Measurements from ENCODE around the gene SLC9A3. TPM values are rescaled to one million over a fixed set of nuclear protein-coding genes. Genes with fewer than 3 reads are reported as not detected.

SLC9A3 gene
- total RNA-seq, 4 donors from 2014 or later = 0.29 to 3.9 (median 2.6) TPM

DNA sequence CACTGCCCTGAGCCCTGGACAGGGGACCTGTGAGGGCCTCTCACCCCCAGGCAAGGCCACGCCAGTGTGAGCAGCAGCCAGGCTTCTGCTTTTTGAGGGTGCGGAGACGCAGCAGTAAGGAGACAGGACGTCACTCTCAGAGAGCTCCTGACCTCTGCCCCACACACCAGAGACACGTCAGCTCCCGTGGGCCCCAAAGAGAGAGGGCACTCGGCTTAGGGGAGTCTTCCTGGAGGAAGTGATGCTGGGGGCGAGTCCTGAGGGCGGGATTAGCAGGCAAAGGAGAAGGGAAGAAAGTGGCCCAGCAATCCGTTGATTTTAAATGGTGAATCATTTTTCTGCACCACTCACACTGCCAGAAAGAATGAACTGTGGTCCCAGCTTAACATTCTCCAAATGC is 24.0 kb upstream of the SLC9A3 start:
- Histone ChIP-seq H3K4me1 (no peaks in the 10 kb centered on the region), H3K36me3 (no peaks in the 10 kb centered on the region), H3K9me3 (no peaks in the 10 kb centered on the region), H3K27me3 (no peaks in the 10 kb centered on the region), H3K4me3 (no peak overlapping the region), H3K27ac (no peak overlapping the region)
- no peak for DNase-seq
- TF ChIP-seq POLR2A (IDR thresholded peaks at IDR 0.05) = no peak
- TF ChIP-seq, protein P1, sequence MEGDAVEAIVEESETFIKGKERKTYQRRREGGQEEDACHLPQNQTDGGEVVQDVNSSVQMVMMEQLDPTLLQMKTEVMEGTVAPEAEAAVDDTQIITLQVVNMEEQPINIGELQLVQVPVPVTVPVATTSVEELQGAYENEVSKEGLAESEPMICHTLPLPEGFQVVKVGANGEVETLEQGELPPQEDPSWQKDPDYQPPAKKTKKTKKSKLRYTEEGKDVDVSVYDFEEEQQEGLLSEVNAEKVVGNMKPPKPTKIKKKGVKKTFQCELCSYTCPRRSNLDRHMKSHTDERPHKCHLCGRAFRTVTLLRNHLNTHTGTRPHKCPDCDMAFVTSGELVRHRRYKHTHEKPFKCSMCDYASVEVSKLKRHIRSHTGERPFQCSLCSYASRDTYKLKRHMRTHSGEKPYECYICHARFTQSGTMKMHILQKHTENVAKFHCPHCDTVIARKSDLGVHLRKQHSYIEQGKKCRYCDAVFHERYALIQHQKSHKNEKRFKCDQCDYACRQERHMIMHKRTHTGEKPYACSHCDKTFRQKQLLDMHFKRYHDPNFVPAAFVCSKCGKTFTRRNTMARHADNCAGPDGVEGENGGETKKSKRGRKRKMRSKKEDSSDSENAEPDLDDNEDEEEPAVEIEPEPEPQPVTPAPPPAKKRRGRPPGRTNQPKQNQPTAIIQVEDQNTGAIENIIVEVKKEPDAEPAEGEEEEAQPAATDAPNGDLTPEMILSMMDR (IDR thresholded peaks at IDR 0.05) = no peak
- intact Hi-C loops (cut with DNase I; ENCODE audit: low total_unique reads) = no loop called here

DNA sequence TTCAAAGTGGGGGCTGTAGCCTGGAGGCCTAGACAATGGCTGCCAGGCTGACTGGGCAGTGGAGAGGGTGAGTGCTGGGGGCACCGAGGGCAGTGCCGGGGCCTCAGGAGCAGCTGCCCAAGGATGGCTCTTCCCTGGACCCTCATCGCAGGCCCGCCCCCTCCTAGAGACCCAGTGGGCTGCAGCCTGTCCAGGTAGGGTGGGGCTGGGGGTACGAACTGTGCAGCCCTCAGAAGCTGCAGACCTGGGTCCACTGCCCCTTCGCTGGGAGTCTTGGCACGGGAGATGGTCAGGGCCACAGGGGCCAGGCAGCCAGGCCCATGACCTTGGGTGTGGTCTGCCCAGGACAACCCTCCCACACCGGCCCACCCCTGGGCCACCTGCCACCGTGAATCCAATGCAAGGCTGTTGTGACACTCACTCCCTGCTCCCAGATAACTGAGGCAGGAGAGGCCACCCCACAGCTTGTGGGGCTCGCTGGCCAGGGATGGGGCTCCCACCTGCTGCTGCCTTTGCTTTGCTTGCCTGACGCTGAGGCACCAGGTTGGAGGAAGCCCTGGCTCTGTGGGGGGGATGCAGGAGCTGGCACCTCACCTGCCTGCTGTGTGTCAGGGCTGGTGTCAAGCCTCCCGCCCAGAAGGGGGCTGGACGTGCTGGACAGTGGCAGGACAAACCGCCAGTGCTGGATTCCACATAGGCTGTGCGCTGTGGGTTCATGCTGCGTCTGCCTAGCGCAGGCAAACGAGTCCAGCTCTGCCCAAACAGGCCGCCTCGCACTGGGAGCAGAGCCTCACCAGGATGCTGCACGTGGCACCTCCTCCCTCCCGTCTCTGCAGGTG is 23.1 kb upstream of the SLC9A3 start:
- no peak overlapping the region for H3K4me3 ChIP-seq
- no peaks in the 10 kb centered on the region for H3K27me3 ChIP-seq
- H3K4me1 ChIP-seq = no peaks in the 10 kb centered on the region
- no peak overlapping the region for H3K27ac ChIP-seq
- no peak for DNase-seq
- TF ChIP-seq, protein P1 (IDR thresholded peaks at IDR 0.05) = no peak
- TF ChIP-seq POLR2A (IDR thresholded peaks at IDR 0.05) = no peak
- H3K9me3 ChIP-seq = no peaks in the 10 kb centered on the region
- H3K36me3 ChIP-seq = no peaks in the 10 kb centered on the region
- intact Hi-C loops (cut with DNase I; ENCODE audit: low total_unique reads) = no loop called here

DNA sequence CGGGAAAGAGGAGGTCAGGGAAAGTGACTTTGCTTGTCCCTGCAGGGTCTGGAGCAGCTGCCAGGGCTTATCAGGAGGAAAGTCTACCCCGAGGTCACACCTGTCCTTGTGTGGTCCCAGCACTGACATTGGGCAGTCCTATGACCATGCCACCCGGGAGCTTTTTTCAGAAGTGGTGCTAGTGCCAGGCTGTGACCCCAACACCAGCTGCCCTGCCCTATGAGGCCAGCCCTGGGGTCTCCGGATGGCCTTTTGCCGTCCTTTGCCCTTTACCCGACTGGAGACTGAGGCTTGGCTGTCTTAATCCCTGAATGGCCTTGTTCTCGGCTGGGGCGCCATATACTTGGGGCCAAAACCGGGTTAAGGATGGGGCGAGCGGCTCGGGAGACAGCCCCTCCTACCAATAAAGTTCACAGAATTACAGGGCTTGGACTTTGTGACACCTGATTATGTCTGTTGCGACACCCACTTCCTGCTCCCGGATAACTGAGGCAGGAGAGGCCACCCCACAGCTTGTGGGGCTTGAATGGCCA is 22.2 kb upstream of the SLC9A3 start:
- Histone ChIP-seq H3K9me3 (no peaks in the 10 kb centered on the region), H3K27me3 (no peaks in the 10 kb centered on the region), H3K36me3 (no peaks in the 10 kb centered on the region), H3K27ac (no peak overlapping the region), H3K4me1 (no peaks in the 10 kb centered on the region), H3K4me3 (no peak overlapping the region)
- TF ChIP-seq, protein P1 (IDR thresholded peaks at IDR 0.05) = no peak
- intact Hi-C loops (cut with DNase I; ENCODE audit: low total_unique reads) = no loop called here
- DNase-seq = no peak

DNA sequence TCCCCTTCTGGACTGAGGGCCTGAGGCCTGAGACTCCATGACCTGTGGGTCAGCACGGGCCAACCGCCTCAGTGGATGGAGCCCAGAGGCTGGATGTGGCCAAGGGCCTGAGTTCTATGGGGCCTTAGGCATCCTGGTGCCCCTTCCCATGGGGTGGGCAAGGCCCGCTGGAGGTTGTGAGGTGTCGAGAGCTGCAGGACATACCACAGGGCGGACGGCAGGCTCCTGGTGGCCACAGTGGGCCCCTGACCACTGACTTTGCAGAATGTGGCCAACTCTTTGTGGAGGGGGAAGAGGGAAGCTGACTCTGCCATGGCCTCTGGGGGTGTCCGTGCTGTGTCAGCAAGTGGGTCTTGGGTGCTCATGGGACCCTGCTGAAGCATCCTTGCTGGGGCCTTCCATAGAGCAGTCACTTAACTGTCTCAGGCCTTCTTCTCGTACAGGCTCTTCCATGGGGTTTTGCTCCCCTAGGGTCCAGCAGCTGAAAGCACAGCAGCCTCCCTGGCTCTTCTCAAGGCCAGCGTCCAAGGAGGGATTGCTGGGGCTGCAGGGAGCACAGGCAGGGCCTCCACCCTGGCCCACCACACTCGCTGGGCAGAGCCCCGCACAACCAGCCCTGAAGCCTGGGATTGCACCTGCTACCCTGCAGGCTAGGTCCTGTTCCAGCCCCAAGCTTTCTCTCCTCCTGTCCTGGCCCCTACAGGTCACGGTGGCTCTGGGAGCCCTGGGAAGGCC is 21.6 kb upstream of the SLC9A3 start:
- TF ChIP-seq, protein P1 (IDR thresholded peaks at IDR 0.05) = no peak
- TF ChIP-seq POLR2A (IDR thresholded peaks at IDR 0.05) = no peak
- H3K27me3 ChIP-seq = no peaks in the 10 kb centered on the region
- no peak overlapping the region for H3K4me3 ChIP-seq
- intact Hi-C loops (cut with DNase I; ENCODE audit: low total_unique reads) = no loop called here
- H3K9me3 ChIP-seq = no peaks in the 10 kb centered on the region
- DNase-seq = no peak
- no peaks in the 10 kb centered on the region for H3K36me3 ChIP-seq
- H3K27ac ChIP-seq = no peak overlapping the region
- H3K4me1 ChIP-seq = no peaks in the 10 kb centered on the region

Data from uterus (tissue), 4 donors.